Stimulated activated CD4-positive, alpha-beta T cell treated with anti-CD3 and anti-CD28 coated beads, TNF-alpha, amount 100 ng/mL, for 1 hour (primary cell): ENCODE measurements around the gene ADAMTS8.
"Not testable (repeated sequence)": the region's sequence is repeated elsewhere in the genome, so short reads cannot be mapped to it uniquely, and the experiment has no call there.

ENCODE experiments used
- DNase-seq, 3 donors: peaks; one replicate each; pipeline ENCODE4 v3.0.0-alpha.2; 2020; ENCODE audit warnings: low read depth in 3 of 3, low spot score in 1 of 3

The ADAMTS8 gene

DNA sequence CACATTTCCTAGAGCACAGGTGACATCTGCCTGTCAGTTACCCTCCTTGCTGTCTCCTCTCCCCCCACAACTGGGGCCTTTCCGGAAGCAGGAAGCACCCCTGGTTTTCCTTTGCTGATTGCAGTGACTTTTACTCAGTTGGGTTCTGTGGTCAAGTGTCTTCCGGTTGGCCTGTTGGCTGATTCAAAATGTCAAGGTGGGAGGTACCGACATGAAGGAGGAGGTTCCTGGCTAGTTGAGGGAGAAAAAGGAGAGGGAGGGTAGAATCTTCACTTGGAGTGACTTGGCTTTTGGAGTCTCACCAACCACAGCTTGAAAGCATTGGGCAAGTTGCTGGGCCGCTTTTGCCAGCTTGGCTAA, 10.7 kb upstream of the ADAMTS8 start:
- no peak for DNase-seq

DNA sequence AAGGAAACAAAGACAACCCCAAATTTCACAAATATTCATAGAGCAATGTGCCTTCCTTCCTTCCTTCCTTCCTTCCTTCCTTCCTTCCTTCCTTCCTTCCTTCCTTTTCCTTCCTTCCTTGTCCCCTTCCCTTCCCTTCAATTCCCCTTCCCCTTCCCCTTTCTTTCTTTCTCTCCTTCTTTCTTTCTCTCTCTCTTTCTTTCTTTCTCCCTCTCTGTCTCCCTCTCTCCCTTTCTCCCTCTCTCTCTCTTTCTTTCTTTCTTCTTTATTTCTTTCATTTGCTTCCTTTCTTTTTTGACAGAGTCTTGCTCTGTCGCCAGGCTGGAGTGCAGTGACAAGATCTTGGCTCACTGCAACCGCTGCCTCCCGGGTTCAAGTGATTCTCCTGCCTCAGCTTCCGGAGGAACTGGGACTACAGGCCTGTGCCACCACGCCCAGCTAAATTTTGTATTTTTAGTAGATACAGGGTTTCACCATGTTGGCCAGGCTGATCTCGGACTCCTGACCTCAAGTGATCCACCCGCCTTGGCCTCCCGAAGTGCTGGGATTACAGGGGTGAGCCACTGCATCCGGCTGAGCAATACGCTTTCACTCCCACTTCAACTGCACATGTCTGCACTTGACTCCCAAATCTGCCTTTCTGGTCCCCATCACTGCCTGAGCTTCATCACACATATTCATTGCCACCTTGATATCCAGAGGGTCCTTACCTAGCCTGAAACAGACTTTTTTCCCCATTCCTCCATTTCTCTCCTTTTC, 10.2 kb upstream of the ADAMTS8 start:
- DNase-seq, result not testable (repeated sequence)

DNA sequence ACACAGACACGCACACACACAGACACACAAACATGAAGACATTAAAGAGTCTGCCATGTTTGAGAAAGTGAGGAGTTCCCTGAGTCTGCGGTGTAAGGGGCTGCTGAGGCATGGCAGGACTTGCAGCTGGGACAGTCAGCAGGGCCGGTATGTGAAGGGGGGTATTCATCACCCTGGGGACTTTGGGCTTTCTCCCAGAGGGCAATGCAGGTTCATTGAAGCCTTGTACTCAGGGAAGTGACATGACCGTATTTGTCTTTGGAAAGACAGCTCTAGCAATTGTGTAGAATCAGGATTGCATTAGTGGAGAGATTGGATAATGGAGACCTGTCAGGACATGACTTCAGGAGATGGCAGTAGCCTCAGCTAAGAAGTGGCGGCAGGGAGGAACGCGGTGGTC, 9.4 kb upstream of the ADAMTS8 start:
- DNase-seq, result no peak

DNA sequence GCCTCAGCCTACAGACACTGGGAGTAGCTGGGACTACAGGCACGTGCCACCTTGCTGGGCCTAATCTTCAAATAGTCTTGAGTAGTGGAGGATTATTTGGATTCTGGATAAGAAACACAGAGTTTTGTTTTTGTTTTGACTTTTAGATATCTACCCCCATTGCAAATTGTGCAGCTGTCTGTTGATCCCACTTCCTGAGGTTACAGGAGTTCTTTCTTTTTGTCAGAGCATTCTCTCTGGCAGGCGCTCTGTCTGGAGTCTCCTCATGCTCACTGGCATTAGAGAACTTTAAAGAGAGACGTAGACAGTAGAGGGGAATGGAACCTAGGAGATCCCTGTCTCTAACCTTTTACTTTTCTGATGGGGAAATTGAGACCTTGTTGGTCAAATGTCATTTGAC, 7.8 kb upstream of the ADAMTS8 start:
- DNase-seq, result no peak

DNA sequence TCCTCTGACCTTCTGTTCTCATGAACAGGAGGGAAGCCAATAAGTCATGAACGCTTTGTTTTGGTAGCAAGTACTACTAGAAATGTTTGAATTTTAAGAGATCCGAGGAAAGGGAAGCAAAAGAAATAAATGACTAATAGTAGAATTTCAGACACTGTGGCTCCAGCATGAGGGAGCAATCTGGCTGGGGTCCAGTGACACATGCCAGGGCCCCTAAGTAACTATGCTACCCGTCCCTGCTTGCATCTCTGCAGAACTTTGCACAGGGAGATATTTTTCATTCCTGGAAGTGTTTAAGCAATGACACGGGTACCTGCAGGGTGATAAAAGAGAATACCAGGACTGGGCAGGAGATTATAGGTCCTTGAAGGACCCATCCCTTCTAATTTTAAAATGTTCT, 7.3 kb upstream of the ADAMTS8 start:
- DNase-seq, result no peak

DNA sequence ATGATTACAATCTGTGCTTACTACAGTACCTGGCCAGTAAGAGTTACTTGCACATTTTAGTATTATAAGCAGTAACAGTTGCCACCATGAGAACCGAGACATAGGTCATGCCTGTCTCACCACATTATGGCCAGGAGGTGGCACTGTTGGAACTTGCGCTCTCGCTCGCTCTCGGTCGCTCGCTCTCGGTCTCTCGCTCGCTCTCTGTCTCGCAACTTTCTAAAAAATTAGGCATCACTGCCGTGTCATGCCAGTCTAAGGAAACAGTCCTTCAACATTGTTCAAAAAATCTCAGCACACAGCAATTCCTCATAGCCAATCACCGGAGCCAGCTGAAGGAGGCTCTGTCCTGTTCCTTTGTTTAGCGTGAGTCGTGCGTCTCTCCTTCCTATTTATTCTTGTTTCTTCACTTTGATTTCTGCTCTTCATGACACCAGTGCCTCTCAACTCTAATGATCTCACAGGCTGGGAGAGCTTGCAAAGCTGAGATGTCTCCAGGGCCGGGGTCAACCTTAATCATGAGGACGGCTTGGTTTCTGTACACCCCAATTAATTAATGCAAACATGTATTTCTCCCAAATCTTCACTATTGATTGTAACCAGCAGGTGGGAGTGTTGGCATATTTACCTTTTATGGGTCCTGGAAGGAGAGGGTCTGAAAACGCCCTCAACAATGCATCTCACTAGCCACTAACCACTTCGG, 6.3 kb upstream of the ADAMTS8 start:
- DNase-seq, result peak; percentile 23 to 44 (median 31)

DNA sequence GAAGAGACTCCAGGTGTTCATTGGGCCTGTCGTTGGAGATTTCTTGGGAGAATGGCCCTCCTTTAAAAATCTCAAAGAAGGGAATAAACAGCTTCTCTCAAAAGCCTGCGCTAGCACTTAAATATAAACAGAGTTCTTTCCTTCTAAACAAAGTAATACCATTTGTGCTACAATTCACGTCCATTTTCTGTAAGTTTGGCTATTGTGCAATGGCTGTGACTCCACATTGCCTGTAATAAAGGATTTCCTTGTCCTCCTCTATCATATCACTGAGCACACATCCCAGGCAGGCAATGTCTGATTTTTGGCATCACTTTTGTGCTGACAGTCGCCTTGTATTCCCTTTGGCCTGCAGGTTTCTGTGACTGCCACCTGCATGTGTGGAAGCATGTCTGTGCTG, 4.9 kb upstream of the ADAMTS8 start:
- no peak for DNase-seq

DNA sequence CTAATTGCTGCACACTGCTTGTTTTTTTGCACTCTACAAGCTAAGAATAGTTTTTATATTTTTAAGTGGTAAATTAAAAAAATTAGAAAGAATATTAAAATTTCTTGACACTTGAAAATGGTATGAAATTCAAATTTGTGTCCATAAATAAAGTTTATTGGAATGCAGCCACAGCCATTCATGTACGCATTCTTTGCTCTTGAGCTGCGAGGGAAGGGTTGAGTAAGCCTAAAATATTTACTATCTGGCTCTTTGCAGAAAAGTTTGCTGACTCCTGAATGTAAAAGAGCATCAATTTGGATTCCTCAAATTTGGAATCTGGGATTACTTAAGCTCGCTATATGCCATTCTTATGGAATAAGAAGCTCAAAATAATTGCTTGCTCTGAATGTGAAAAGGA, 3.4 kb upstream of the ADAMTS8 start:
- no peak for DNase-seq

DNA sequence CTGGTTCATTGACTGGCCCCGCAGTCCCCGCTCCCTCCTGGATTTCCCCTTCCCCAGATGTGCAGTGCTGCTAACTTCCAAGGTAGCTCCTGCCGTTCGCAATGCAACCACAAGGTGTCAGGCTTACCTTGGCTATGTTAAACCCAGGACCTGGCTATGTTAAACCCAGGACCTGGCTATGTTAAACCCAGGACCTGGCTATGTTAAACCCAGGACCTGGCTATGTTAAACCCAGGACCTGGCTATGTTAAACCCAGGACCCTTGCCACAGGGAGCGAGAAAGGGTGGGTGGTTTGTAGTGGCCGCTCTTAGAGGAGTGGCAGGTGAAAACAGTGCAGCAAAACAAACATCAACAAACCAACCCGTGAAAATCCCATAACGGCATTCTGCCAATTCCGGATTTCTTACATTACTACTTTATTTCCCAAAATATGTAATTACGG, 2.9 kb upstream of the ADAMTS8 start:
- DNase-seq, result peak in 2 of 3 donors; percentile 15 to 45

DNA sequence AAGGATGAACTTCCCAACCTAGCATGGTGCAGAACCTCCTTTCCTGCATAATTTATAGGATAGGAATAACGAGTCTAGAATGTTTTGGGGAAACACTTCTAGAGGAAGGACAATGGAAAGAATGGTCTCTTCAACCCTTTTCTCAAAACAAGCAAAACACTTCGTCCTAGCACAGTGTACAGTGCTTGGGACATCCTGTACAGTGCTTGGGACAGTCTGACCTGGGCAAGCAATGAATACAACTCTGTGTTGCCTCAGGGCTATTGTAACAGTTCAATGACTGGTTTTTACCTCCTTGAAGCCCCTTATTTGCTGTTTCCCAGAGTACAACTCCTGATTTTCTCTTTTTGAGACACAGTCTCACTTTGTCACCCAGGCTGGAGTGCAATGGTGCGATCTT, 1.6 kb upstream of the ADAMTS8 start:
- DNase-seq, result no peak

DNA sequence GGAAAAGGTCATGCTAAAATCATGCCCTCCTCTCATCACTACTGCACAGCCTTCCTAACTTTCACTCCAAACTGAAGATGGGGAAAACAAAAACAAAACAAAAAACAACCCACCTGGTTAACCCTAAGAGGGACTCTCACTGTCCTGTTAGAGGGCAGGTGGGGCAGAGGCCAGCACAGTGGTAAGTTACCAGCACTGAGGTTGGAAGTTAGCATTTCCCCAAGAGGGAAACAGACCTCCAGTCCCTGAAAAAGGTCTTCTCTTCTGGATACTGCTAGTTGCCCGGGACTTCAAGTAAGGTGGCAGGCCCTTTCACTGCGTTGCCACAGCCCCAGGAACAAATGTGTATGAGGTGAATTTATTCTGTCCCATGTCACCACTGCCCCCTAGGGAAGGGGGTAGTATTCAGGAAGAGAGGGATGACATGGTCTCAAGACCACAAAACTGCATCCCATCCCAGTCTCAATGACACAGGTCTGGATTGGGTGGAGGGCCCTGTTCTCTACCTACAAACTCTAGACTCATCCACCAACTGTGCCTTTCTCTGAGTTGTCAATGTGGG, 792 bp upstream of the ADAMTS8 start:
- no peak for DNase-seq

DNA sequence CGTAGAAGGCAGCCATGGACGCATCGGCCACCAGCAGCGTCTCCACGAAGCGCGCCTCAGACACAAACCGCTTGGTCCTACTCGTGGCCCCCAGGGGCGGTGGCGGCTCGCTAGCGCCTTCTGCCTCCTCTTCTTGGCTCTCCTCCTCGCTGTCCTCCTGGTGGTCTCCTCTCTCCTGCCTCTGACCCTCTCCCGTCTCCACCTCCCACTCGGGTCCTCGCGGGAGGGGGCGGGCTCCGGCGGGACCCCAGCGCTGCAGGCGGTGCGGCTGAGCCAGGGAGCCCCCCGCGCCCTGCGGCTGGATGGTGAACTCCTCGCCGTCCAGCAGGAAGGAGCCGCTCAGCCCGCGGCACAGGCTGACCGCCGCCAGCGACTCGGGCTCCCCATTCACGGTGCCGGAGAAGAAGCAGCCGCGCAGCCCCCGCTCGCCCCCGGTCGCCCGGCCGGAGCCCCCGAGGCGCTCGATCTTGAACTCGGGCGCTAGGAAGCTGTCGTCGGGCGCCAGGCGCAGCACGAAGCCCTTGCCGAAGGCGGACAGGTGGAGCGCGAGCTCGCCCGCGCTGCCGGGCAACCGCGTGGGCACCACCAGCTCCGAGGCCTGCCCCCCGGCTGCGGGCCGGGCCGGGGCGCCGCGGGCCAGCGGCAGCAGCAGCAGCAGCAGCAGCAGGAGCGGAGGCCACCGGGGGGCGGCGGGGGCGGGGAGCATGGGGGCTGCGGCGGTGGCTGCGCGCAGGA, 661 bp downstream of the ADAMTS8 start:
- DNase-seq, result no peak

DNA sequence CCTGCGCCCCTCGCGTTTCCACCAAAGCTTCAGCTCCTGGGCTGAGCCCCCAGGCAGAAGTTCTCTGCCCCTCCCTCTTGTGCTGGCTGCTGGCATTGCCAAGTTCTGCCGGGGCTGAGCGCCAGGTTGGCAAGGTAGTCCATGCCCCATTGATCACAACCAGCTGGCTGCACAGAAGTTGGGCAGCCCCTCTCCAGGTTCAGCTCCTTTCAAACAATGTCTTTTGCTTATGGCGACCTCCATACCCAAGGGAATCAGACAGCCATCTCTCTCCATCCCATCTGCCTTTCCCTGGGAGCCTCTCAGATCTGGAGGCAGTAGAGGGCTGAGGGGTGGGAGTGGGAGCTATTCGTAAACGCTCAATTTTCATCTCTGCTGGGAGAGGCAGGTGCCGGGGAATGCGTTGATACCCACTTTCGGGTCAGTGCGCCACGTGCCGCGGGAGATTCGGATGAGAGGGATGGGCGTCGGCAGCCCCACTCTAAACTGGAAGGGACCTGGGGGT, 1.5 kb downstream of the ADAMTS8 start:
- no peak for DNase-seq

DNA sequence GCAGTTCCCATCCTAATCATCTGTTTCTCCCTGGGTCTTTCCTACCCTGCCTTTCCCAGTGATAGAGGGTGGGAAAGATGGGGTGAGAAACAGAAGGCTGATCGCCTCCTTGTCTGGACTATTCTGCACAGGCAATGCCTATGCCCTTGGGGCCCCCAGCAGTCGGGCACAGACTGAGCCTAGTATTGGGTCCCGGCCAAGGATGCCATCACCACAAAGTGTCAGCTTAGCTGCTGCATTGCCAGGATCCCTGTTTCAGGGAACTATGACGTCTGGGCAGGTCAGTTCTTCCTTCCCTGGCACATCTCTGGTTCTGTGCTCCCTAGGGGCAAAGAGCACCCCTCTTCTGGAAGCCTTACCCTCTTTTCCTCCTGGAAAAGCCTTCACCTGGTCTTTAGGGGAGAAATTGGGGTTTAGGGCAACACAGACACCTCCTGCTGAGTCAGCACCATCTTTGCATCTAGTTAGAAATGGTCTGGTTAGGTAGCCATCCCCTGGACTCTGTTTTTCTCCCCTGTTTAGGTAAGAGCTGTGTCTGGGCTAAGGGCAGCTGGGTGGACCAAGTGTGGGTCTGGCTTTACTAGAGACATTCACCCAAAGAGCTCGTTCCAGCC, 2.1 kb downstream of the ADAMTS8 start:
- DNase-seq, result no peak

DNA sequence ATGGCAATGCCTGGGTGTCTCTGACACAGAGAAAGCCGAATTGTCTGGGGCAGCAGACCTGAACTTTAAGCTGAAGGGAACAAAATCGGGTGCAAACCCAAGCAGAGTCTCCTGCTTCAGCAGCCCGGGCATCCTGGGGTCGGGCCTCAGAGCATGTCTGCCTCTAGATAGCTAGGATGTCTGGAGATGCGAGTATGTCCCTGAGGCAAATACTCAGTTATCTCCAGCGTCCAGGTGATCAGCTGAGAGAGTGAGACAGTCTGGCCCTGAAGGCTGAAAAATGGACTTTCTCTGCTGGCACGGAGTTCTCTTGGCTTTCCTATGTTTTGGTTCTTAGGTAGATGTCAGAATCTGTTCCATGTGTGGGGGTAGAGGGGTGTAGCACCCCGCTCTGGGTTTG, 3.3 kb downstream of the ADAMTS8 start:
- no peak for DNase-seq

DNA sequence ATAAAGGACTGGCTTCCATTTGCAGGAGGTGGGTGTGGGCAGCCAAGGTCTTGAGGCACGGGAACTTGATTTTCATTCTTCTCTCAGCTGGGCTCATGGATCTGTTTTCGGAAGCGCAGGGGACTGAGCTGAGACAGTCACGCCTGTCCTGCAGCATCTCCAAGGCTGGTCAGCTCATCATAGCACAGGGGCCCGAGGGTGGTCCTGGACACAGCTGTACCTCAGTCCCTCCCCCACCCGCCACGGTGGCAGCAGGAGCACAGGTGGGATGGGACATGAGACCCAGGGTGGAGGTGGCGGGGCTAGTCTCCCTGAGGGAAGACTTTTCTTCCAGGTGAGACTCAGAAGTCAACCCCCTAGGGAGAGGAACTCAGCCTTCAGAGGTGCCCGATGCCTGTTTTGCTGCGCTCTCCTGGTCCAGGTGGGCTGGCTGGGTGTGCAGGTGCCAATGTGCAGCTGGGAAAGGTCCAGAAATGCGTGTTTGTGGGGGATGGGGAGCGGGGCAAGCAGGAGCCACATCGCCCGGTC, 3.7 kb downstream of the ADAMTS8 start:
- DNase-seq, result no peak

DNA sequence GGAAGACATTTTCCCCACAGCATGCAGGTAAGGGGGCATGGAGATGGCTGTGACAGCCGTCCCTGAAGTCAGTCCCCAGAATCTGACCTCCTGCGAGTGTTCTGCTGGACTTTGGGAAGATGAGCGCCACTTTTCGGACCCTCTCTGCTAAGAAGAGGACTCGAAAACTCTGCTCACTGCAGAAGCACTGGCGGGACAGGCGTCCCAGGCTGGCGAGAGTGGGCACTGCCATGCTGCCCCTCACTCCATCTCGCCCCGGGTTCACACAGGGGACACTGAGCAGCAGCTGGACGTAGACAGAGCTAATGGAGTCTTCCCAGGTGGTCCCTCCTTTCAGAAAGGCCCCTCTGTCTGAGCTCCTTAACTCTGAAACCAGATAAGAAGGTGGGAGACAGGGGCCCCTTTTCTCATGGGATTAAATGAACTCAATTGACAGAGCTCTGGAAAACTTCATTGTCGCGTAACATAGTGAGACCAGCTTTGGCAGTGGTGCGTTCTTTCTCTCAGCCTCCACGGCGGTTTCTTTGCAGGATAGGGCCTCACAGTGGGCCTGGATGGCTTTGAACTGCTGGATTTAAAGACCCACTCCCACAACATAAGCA, 4.8 kb downstream of the ADAMTS8 start:
- DNase-seq, result no peak

DNA sequence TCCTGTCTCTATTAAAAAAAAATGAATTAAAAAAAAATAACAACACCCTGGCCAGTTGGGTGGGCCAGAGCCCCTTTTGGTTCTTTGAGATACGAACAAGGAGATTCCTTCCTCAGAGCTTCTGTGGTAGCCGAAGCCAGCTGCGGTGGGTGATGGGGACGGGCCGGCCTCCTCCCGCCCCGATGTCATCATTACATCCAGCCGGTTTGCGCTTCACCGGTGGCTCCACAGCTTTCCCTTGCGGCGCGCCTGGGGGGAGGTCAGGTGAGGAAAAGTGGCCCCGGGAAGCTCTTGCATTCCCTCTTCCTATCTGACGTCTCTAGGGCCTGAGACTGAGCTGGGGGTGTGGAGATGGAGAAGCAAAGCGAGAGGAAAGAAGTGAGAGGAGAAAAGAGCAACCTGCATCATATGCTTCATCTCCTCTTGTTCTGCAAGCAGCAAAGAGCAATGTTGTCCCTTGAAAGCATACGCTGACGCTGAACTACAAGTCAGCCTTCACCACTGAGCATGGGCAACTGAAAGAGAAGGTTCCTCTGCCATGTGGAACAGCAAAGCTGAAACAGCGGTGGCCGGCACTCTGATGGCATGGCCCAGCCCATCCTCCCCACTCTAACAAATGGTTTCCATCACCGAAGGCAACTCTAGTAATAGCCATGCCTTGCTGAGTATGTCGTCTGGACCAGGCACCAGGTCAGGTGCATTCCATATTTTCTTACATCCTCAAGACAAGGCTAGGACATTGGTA, 6.0 kb downstream of the ADAMTS8 start:
- DNase-seq, result no peak

DNA sequence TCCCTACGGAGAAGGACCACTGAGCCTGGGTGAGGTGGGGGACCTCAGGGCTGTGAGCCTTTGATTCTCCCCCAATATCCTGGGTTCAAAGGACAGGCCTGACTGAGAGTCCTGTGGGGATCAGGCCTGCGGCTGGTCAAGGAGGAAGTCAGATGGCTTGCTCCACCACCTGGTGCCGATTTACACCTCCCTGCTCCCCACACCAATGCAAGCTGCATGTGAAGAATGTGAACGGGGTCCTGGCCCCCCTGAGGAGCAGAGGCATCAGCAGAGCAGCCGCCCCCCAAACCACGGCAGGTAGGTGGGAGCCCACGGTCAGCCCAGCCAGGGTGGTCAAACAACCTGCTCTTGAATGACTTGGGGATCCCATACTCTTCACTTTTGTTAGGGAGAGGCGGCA, 6.7 kb downstream of the ADAMTS8 start:
- DNase-seq, result no peak

DNA sequence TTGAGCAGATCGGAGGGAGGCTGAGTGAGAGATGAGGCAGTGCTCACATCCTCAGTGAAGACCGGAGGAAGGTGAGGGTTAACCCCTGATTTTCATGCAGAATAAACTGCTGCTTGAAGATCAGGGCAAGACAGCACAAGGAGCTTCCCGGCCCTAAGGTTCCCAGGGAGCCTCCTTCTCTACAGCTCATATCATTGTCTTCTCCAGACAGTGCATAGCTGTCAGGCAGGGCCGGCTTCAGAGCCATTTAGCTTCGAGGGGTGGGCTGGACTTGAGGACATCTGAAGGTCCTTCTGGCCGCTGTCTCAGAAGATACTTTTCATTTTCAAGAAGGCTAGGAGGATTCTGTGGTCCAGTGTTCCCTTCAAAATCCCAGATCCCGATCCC, 7.2 kb downstream of the ADAMTS8 start:
- no peak for DNase-seq
